Heart right ventricle (tissue), 16 donors: Measurements from ENCODE around the gene TP63. TPM values are rescaled to one million over a fixed set of nuclear protein-coding genes. Genes with fewer than 3 reads are reported as not detected.
A peak's percentile ranks its signal among the peaks of the same experiment; 100 is the strongest.

ENCODE experiments used
- ATAC-seq, 8 donors: fragments of 200-7000 bp; cut with Tn5 transposase; one replicate each; pipeline ENCODE4 v1.9.1; 2020; ENCODE audit warnings: mild to moderate bottlenecking in 8 of 8, moderate library complexity in 8 of 8, moderate number of reproducible peaks in 1 of 8
- DNase-seq, 2 donors: peaks; one replicate each; pipeline ENCODE4 v3.0.0-alpha.2; 2020
- H3K27ac ChIP-seq, 10 donors: fragments of 200-600 bp; sonication (generic) in 2 of 10; one replicate each; pipeline versions ENCODE4 v1.5.0 to v1.8.0; 2020 to 2022; ENCODE audit warnings: mild to moderate bottlenecking in 3 of 10
- H3K27me3 ChIP-seq, 7 donors: fragments of 200-600 bp; one replicate each; pipeline ENCODE4 v1.8.0; 2021 to 2022; ENCODE audit warnings: mild to moderate bottlenecking in 2 of 7
- H3K36me3 ChIP-seq, 9 donors: fragments of 200-600 bp; sonication (generic) in 1 of 9; one replicate each; pipeline versions ENCODE4 v1.5.0 to v1.8.0; 2020 to 2022; ENCODE audit warnings: mild to moderate bottlenecking in 2 of 9
- H3K4me1 ChIP-seq, 9 donors: fragments of 200-600 bp; sonication (generic) in 1 of 9; one replicate each; pipeline versions ENCODE4 v1.5.0 to v1.8.0; 2020 to 2022; ENCODE audit warnings: mild to moderate bottlenecking in 4 of 9
- H3K4me3 ChIP-seq, 10 donors: fragments of 200-600 bp; sonication (generic) in 2 of 10; one replicate each; pipeline versions ENCODE4 v1.5.0 to v1.8.0; 2020 to 2022; ENCODE audit warnings: mild to moderate bottlenecking in 7 of 10, moderate library complexity in 2 of 10
- H3K9me3 ChIP-seq, 11 donors: fragments of 200-600 bp in 10 of 11; sonication (generic) in 2 of 11; one replicate each; pipeline versions ENCODE4 v1.5.0 to v1.8.0; 2013 to 2022; ENCODE audit warnings: mild to moderate bottlenecking in 2 of 11, control low read depth in 1 of 11, moderate library complexity in 1 of 11
- WGBS, 2 donors: extraction: QIAGEN DNeasy Blood & Tissue Kit; methylation state at CpG; one replicate each; pipeline ENCODE4 v1.1.7; 2013; ENCODE audit warnings: inconsistent platforms in 1 of 2; 5-methylcytosine and 5-hydroxymethylcytosine counted together
- intact Hi-C, 10 donors: fragments of 100-400 bp; cut with DNase I; formaldehyde crosslinking; loops; one replicate each; pipeline versions ENCODE4 v1.11.1 to v1.14.2; 2022
- polyA plus RNA-seq, 2 donors: library from polyadenylated mRNA; stranded (reverse); fragments of 200-250 nt; gene quantifications; one replicate each; pipeline ENCODE4 v1.2.3, GENCODE V29; 2013
- total RNA-seq, 10 donors: library from RNA; stranded (reverse); fragmentation: NEBNext Ultra II Directional in 3 of 10; extraction: Animal tissue kit (Norgen Biotek cat#: 25700) in 3 of 10; gene quantifications; one replicate each; pipeline versions ENCODE4 v1.2.1 to v1.2.4, GENCODE V29; 2021 to 2023
- TF ChIP-seq, protein P1 (sequence below), 9 donors: fragments of 200-600 bp; sonication (generic) in 2 of 9; IDR thresholded peaks; one replicate each; pipeline versions ENCODE4 v1.5.0 to v1.8.0; 2021 to 2022; ENCODE audit warnings: antibody characterized with exemption in 9 of 9, mild to moderate bottlenecking in 5 of 9, moderate library complexity in 1 of 9
- donor health status: Arrhythmogenic right ventricular cardiomyopathy.
- donor health status: ischemic (EF 13 %, LVEDD 7.1; RV severe dilation, severe dysfunction).
- donor health status: healthy with polysubstance abuse.
- donor health status: DM: no; HTN: yes; CAD: no.
- donor health status: DM: no; HTN: no; CAD: no.
- donor health status: ischemic (EF 25% LVEDD 6.9; RV normal size, moderate dysfunction).
- donor health status: ischemic (EF 25% LVEDD 5.7; RV mildly dilated, moderate dysfunction).
- donor health status: healthy.
- donor health status: DM: yes; HTN: yes; CAD: no.
- donor health status: Ischemic cardiomyopathy.
- donor health status: ischemic (EF 35%, LVEDD 5.7; RV mildly dilated, moderate dysfunction).
- donor health status: nonischemic (EF 11% LVEDD 7.7; RV severe dilation, severe dysfunction).
- donor health status: DM: yes; HTN: yes; CAD: no.
- donor health status: PGD.
- donor health status: ischemic (EF 29% LVEDD 5.4; RV normal size, mild dysfunction).
- donor health status: nonischemic (EF 23%, LVEDD 6.1; RV moderate dilation, normal function).

TP63 gene
- total and polyA plus RNA-seq, 12 donors, result 0.07 to 1.5 (median 0.49) TPM

- H3K27ac ChIP-seq, result no peak overlapping the region
- intact Hi-C loops, result no loop called here
- WGBS, 2 donors, result 98% methylated on average over 7 of the region's 7 CpGs
These were observed 169.2 kb downstream of the TP63 start for GRCh38 chr3:189800436-189800835.

DNA sequence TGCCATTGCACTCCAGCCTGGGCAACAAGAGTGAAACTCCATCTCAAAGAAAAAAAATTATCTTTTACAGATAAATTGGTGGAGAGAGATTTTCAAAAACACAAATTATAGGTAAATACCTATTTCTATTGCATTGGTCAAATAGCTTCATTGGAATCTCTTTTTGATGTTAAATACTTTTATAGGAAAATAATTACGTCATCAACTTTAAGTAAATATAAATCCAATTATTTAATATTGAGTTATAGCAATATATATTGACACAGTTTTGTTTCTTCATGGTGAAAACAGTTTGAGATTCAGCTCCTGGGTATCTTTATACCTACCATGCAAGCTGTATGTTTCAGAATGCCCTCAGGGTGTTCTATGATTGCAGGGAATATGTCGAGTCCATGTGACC is 172.1 kb downstream of the TP63 start:
- H3K27ac ChIP-seq, result no peak overlapping the region
- DNase-seq, result no peak

More at GRCh38 chr3:189800436-189800835, 169.2 kb downstream of the TP63 start:
- H3K4me1 ChIP-seq, result no peaks in the 10 kb centered on the region
- no peak for ATAC-seq
- TF ChIP-seq, protein P1, sequence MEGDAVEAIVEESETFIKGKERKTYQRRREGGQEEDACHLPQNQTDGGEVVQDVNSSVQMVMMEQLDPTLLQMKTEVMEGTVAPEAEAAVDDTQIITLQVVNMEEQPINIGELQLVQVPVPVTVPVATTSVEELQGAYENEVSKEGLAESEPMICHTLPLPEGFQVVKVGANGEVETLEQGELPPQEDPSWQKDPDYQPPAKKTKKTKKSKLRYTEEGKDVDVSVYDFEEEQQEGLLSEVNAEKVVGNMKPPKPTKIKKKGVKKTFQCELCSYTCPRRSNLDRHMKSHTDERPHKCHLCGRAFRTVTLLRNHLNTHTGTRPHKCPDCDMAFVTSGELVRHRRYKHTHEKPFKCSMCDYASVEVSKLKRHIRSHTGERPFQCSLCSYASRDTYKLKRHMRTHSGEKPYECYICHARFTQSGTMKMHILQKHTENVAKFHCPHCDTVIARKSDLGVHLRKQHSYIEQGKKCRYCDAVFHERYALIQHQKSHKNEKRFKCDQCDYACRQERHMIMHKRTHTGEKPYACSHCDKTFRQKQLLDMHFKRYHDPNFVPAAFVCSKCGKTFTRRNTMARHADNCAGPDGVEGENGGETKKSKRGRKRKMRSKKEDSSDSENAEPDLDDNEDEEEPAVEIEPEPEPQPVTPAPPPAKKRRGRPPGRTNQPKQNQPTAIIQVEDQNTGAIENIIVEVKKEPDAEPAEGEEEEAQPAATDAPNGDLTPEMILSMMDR (IDR thresholded peaks at IDR 0.05), result no peak
- no peaks in the 10 kb centered on the region for H3K36me3 ChIP-seq
- H3K27me3 ChIP-seq, result no peaks in the 10 kb centered on the region
- DNase-seq, result no peak
- no peaks in the 10 kb centered on the region for H3K9me3 ChIP-seq
- no peak overlapping the region for H3K4me3 ChIP-seq

GRCh38 chr3:189805375-189806067 is 174.3 kb downstream of the TP63 start:
- TF ChIP-seq, protein P1 (IDR thresholded peaks at IDR 0.05), result no peak
- Histone ChIP-seq H3K4me3 (no peak overlapping the region), H3K4me1 (peaks cover 0 to 5% (median 0%) of the 10 kb centered on the region in 9 donors), H3K36me3 (no peaks in the 10 kb centered on the region), H3K27ac (no peak overlapping the region), H3K9me3 (no peaks in the 10 kb centered on the region), H3K27me3 (no peaks in the 10 kb centered on the region)
- ATAC-seq (no peak), DNase-seq (no peak)
- intact Hi-C loops, result no loop called here
- WGBS, 2 donors, result 90 to 94% methylated on average over 4 of the region's 4 CpGs

More for the DNA sequence above, 172.1 kb downstream of the TP63 start:
- TF ChIP-seq, protein P1 (IDR thresholded peaks at IDR 0.05), result no peak
- no peak overlapping the region for H3K4me3 ChIP-seq
- intact Hi-C loops, result no loop called here
- no peaks in the 10 kb centered on the region for H3K36me3 ChIP-seq
- 98% methylated on average over 2 of the region's 2 CpGs for WGBS, 2 donors
- H3K9me3 ChIP-seq, result no peaks in the 10 kb centered on the region
- no peaks in the 10 kb centered on the region for H3K27me3 ChIP-seq
- peaks cover 0 to 5% (median 0%) of the 10 kb centered on the region in 9 donors for H3K4me1 ChIP-seq
- ATAC-seq, result no peak

- DNase-seq (no peak), ATAC-seq (peak in 1 of 8 donors; percentile 18)
- Histone ChIP-seq H3K27ac (no peak overlapping the region), H3K4me1 (peaks cover 0 to 5% (median 0%) of the 10 kb centered on the region in 9 donors), H3K36me3 (no peaks in the 10 kb centered on the region), H3K4me3 (no peak overlapping the region), H3K27me3 (no peaks in the 10 kb centered on the region), H3K9me3 (no peaks in the 10 kb centered on the region)
- intact Hi-C loops, result no loop called here
- WGBS, 2 donors, result 40 to 61% methylated on average over 11 of the region's 11 CpGs
- TF ChIP-seq, protein P1 (IDR thresholded peaks at IDR 0.05), result no peak
These were observed 175.2 kb downstream of the TP63 start for GRCh38 chr3:189806171-189806951.
